ENCODE results near the gene EHD1.

DNA sequence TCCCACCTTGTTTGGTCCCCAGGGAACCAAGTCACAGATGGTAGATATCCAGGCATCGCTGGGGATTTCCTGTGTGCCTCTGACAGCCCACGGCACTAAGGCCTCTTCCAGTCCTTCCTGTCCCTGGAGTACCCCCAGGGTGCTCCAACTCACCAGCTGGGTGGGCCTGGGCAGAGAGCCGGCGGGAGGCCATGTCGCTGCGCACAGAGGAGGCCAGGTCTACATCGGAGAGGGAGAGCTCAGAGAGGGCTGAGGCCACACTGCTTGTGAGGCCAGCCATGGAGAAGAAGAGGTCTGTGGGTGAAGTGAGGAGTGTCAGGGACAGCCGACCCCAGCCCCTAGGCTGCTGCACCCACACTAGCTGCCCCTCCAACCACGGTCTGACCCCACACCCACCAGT, 33.3 kb upstream of the EHD1 start:
- TF ChIP-seq NFRKB (IDR thresholded peaks at IDR 0.05): no peak
- no peak for TF ChIP-seq FOXA1 (IDR thresholded peaks at IDR 0.05)
- no peak for TF ChIP-seq BHLHE40 (IDR thresholded peaks at IDR 0.05; ENCODE audit: borderline replicate concordance)
- TF ChIP-seq CTBP1 (IDR thresholded peaks at IDR 0.05; ENCODE audit: borderline replicate concordance): no peak
- no peak for TF ChIP-seq ELF4 (IDR thresholded peaks at IDR 0.05)
- TF ChIP-seq ZNF384 (IDR thresholded peaks at IDR 0.05): no peak
- no peak for TF ChIP-seq SP1 (IDR thresholded peaks at IDR 0.05)
- TF ChIP-seq LEF1 (IDR thresholded peaks at IDR 0.05; ENCODE audit: borderline replicate concordance): no peak
- no peak for TF ChIP-seq FOXM1 (IDR thresholded peaks at IDR 0.05; ENCODE audit: borderline replicate concordance)
- no peak for TF ChIP-seq TARDBP (IDR thresholded peaks at IDR 0.05)
- no peak for TF ChIP-seq HDGF (IDR thresholded peaks at IDR 0.05; ENCODE audit: borderline replicate concordance)
- no peak for TF ChIP-seq SUZ12 (IDR thresholded peaks at IDR 0.05)

Data from HEK293T (cell line).